HG03159 (cell line): ENCODE data around the gene AGBL4.

Experiments used
- ATAC-seq: cut with Tn5 transposase; IDR thresholded peaks from one replicate; pipeline ENCODE4 v1.9.1; 2021; ENCODE audit warnings: mild to moderate bottlenecking, moderate library complexity; ENCODE audit not compliant: unreplicated experiment

The AGBL4 gene

GRCh38 chr1:48619539-48619938, 1404.2 kb downstream of the AGBL4 start:
- ATAC-seq = no peak

DNA sequence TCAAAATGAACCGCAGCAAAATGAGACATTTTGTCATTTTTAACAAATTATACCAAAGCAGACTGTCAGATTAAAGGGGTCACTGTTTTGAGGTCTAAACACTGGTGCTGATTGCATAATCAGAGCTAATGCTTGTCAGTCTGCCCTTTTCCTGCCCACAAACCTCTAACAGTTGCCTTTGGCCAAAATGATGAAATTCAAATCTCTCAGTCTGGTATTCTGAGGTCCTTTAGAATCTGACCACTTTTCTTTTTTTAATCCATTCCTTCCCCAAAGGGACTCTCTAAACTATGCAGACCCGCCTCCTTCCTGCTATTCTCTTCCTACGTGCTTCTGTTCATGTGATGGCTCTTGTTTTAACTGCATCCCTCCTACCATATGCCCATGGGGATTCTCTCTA, 1406.5 kb downstream of the AGBL4 start:
- no peak for ATAC-seq

- ATAC-seq = no peak
Observed at GRCh38 chr1:48616710-48617109, 1407.0 kb downstream of the AGBL4 start.

DNA sequence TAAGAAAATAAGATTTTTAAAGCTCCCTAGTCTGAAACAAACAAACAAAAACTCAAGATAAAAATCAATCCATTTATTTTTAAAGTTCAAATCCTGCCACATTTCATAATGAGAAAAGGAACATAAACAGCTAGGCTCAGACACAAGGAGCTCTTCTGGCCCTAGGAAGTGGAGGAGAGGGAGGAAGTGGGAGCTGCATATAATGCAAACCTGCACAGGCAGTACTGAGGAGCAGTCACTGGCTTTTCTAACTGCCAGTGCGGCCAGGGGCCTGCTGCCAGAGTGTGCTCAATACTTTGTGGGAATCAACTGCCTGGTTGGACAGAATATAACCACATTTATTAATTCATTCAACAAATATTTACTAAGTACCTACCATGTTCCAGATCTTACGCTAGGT, 1411.9 kb downstream of the AGBL4 start:
- no peak for ATAC-seq

GRCh38 chr1:48610628-48611542, 1412.9 kb downstream of the AGBL4 start:
- no peak for ATAC-seq

GRCh38 chr1:48608882-48609281, 1414.9 kb downstream of the AGBL4 start:
- no peak for ATAC-seq

GRCh38 chr1:48603222-48603621, 1420.5 kb downstream of the AGBL4 start:
- ATAC-seq = no peak

DNA sequence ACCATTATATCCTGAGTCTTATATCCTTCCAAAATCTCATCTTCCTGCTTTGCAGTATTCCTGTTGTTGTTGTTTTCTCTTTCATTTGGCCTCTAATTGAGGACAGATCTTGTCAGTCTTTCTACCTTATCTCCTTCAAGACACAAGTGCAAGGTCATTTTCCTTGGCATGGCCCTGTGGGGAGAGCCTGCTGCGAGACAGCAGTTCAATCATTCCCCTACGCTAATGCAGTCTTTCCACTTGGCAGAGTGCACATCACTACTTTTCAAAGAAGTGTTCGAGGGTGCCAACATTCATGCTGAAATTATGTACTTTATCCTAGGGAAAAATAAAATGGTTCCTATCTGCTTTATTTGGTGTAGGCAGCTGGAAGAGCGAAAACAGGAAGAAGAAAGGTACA, 1421.4 kb downstream of the AGBL4 start:
- ATAC-seq = no peak

DNA sequence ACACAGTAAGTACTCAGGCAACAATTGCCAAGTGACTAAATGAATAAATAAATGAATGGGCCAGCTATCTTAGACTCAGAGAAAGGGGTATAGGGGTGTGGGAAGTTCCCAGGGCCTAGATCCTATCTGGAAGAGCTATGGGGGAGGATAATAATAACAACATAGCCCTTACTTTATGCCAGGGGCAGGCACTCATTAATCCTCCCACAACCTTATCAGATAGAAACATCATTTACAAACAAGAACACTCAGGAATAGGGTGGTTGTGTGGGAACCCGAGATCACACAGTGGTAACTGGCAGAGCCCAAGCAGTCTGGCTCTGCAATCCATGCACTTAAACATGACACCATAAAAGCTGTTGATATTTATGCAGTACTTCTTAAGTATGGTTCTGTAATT, 1423.6 kb downstream of the AGBL4 start:
- ATAC-seq = no peak

- ATAC-seq = no peak
Observed at GRCh38 chr1:48597663-48598062, 1426.1 kb downstream of the AGBL4 start.

- ATAC-seq = no peak
Observed at GRCh38 chr1:48596046-48596445, 1427.7 kb downstream of the AGBL4 start.

- ATAC-seq = no peak
Observed at GRCh38 chr1:48595613-48596012, 1428.1 kb downstream of the AGBL4 start.

DNA sequence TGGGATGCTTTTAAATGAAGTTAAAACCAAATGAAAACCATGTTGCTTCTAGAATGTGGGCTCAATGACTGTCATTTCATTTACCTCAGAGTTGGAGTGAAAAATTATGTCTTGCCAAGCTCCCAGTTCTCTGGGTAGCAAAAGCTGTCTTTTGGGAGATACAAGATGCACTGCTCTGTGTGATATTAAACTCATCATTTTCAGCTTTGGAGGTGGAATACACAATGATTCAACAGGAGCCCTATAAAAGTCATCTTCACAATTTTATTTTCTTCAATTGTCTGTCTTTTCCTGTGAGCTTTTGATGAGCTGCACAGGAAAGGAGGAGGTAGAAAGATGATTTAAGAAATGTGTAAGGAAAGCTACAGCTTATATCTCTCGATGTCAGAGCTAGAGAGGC, 1431.4 kb downstream of the AGBL4 start:
- ATAC-seq = no peak

GRCh38 chr1:48591181-48591580, 1432.6 kb downstream of the AGBL4 start:
- no peak for ATAC-seq

GRCh38 chr1:48588061-48588460, 1435.7 kb downstream of the AGBL4 start:
- ATAC-seq = no peak

GRCh38 chr1:48582408-48582807, 1441.3 kb downstream of the AGBL4 start:
- ATAC-seq = no peak

DNA sequence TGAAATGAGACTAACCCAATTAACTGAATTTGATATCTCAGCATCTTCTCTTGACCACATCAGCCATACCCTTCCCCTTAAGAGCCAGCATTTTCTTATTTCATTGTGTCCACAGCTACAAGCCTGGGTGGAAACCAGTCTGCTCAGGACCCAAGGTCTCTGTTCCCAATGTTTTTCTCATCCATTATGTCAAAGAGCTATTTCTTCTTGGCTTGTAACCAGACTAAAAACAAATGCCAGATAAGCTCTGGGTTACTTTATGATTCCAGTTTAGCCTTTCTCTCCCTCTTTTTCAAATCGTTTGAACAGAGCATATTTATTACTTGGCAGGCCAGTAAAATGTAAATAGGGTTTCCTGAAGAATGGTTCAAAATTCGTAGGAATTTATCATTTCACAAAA, 1442.5 kb downstream of the AGBL4 start:
- no peak for ATAC-seq

DNA sequence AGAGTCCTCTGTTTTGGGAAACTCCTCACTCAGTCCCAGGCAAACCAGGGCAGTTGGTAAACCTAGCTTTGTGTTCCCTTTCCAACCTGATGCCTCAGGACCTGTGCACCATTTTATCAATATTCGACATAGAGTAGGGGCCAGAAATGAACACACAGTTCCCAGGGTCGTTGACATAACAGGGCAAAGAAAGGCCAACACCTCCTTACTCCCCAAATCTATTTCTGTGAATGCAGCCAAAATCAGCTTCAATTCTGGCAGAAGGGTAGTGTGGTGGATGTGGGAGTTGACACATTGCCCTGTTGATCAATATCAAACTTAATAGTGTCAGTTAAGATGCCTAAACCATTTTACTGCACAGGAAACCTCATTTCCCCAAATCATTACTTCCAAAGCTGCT, 1447.2 kb downstream of the AGBL4 start:
- no peak for ATAC-seq

GRCh38 chr1:48572646-48573258, 1451.0 kb downstream of the AGBL4 start:
- ATAC-seq = peak; percentile 74

DNA sequence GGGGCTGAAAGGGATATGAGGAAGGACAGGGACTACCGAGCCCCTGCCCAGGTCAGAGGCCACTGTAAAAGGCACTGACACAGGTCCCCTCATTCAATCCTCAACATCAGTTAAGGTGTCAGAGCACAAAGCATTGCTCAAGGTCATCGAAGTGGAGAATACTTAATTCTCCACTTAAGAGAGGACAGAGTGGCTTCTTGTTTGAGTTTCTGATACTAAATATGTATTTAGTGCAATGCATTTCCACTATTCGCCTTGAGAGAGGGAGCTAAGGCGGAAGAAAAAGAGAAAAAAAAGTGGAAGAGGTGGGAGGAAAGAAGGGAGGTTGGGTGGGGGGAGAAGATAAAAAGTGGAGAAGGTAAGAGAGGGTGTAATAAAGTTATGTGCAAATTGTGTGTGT, 1451.6 kb downstream of the AGBL4 start:
- no peak for ATAC-seq

DNA sequence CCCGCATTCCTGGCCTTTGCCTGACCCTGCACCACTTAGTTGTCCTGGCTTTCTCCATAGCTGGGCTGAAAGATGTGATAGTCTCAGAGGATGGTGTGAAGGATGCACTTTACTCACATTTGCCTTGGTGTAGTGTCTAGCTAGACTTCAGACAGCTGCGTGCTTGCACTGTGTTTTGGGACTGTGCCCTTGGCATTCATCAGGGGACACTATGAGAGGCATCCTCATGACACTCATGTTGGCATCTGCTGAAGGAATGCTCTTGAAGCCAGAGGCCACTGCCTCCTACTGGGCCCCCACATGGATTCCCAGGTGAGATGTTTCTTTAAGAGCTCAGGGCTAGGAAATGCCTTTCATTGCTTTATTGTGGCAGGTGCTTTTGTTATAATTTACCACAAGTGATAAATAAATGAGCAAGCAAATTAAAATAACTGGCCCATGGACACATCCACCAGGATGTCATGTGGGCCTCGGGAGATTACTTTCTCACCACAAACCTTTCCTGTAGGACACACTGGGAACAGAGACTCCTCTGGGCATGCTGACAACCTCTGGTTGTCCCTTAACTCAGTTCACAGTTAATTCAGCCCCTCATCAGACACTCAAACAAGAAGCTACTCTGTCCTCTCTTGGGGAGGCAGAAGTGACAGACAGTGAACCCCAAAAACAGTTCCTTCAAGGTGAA, 1452.3 kb downstream of the AGBL4 start:
- no peak for ATAC-seq

DNA sequence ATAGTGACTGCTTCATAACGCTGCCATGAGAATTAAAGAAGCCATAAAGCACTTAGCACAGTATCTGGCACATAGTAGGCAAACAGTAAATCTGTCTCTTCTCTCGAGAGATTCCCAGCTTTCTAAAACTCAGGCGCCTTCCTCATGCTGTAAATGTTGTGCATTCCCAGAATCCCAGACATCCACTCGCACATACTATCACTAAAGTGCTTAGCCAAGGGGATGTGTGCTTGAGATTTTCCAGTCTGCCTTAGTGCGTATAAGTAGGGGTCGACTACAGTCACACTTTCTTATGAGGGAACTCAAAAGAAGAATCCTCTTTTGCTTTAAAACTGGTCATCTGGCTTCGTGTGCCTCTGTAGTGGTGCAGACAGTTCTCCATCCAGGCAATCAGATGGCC, 1453.2 kb downstream of the AGBL4 start:
- ATAC-seq = no peak
